Panc1 (cell line): ENCODE data around the gene EDAR.

Experiments used
- POLR2AphosphoS5 ChIP-seq: IDR thresholded peaks from 2 replicates; pipeline ENCODE4 v1.6.1; 2012; ENCODE audit warnings: mild to moderate bottlenecking, low read depth, low read length, moderate library complexity
- SIN3A ChIP-seq: IDR thresholded peaks from 2 replicates; pipeline ENCODE4 v1.6.1; 2012; ENCODE audit warnings: low read depth, mild to moderate bottlenecking, low read length, moderate library complexity, borderline replicate concordance; ENCODE audit not compliant: insufficient read depth
- TCF7L2 ChIP-seq: IDR thresholded peaks from 2 replicates; pipeline ENCODE4 v1.6.1; 2011; ENCODE audit warnings: mild to moderate bottlenecking, low read depth, low read length, inconsistent platforms
- TF ChIP-seq, protein P1 (sequence below): fragments of 450-650 bp; IDR thresholded peaks from 2 replicates; pipeline ENCODE4 v1.5.1; 2017; ENCODE audit warnings: mild to moderate bottlenecking
- TF ChIP-seq, protein P2 (sequence below), 2 experiments: IDR thresholded peaks; 2 replicates each; pipeline ENCODE4 v1.6.1; 2011 to 2012; ENCODE audit warnings: low read depth in 2 of 2, control low read depth in 1 of 2, low read length in 1 of 2, mild to moderate bottlenecking in 1 of 2, moderate library complexity in 1 of 2; ENCODE audit not compliant: insufficient read depth in 1 of 2

DNA sequence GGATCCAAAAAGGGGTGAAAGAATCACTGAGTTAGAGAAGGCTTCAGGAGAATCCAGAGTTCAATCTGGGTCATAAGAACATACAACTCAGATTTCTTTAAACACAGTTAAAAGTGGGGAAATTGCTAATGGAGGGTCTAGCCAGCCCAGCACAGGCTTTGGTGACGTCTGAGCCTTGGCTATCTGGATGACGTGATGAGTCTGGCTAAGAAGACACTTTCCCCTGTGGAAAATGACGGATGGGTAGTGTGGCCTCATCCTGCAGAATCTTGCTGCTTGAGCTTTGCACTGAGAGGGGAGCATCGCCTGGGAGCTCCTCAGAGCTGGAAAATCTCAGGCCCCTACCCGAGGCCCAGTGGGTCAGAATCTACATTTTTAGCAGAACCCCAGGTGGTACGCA, 19.2 kb downstream of the EDAR start:
- TF ChIP-seq, protein P1, sequence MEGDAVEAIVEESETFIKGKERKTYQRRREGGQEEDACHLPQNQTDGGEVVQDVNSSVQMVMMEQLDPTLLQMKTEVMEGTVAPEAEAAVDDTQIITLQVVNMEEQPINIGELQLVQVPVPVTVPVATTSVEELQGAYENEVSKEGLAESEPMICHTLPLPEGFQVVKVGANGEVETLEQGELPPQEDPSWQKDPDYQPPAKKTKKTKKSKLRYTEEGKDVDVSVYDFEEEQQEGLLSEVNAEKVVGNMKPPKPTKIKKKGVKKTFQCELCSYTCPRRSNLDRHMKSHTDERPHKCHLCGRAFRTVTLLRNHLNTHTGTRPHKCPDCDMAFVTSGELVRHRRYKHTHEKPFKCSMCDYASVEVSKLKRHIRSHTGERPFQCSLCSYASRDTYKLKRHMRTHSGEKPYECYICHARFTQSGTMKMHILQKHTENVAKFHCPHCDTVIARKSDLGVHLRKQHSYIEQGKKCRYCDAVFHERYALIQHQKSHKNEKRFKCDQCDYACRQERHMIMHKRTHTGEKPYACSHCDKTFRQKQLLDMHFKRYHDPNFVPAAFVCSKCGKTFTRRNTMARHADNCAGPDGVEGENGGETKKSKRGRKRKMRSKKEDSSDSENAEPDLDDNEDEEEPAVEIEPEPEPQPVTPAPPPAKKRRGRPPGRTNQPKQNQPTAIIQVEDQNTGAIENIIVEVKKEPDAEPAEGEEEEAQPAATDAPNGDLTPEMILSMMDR: no peak
- no peak for TF ChIP-seq SIN3A
- TF ChIP-seq, protein P2, sequence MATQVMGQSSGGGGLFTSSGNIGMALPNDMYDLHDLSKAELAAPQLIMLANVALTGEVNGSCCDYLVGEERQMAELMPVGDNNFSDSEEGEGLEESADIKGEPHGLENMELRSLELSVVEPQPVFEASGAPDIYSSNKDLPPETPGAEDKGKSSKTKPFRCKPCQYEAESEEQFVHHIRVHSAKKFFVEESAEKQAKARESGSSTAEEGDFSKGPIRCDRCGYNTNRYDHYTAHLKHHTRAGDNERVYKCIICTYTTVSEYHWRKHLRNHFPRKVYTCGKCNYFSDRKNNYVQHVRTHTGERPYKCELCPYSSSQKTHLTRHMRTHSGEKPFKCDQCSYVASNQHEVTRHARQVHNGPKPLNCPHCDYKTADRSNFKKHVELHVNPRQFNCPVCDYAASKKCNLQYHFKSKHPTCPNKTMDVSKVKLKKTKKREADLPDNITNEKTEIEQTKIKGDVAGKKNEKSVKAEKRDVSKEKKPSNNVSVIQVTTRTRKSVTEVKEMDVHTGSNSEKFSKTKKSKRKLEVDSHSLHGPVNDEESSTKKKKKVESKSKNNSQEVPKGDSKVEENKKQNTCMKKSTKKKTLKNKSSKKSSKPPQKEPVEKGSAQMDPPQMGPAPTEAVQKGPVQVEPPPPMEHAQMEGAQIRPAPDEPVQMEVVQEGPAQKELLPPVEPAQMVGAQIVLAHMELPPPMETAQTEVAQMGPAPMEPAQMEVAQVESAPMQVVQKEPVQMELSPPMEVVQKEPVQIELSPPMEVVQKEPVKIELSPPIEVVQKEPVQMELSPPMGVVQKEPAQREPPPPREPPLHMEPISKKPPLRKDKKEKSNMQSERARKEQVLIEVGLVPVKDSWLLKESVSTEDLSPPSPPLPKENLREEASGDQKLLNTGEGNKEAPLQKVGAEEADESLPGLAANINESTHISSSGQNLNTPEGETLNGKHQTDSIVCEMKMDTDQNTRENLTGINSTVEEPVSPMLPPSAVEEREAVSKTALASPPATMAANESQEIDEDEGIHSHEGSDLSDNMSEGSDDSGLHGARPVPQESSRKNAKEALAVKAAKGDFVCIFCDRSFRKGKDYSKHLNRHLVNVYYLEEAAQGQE (IDR thresholded peaks at IDR 0.05; ENCODE audit: insufficient read depth in 1 of 2, low read depth in 2 of 2, low read length in 1 of 2): no peak
- TF ChIP-seq POLR2AphosphoS5: no peak
- TF ChIP-seq TCF7L2: no peak
